ENCODE measurements around the gene TWIST2. TPM values are rescaled to one million over a fixed set of nuclear protein-coding genes. Genes with fewer than 3 reads are reported as not detected.

TWIST2 gene
- total RNA-seq, 1 donor from 2014 or later, result not detected

DNA sequence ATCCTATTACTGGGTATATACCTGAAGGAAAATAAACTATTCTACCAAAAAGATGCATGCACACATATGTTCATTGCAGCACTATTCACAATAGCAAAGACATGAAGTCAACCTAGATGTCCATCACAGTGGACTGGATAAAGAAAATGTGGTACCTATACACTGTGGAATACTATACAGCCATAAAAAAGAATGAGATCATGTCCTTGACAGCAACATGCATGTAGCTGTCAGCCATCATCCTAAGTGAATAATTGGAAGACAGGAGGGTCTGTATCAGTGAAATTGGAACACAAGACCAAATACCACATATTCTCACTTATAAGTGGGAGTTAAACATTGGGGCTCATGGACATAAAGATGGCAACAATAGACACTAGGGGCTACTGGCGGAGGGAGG lies 27.7 kb upstream of the TWIST2 start:
- Mint-ChIP-seq H3K27me3 (no peaks in the 10 kb centered on the region), H3K4me1 (no peaks in the 10 kb centered on the region), H3K27ac (no peak overlapping the region), H3K4me3 (no peak overlapping the region), H3K9me3 (peaks cover 9% of the 10 kb centered on the region), H3K36me3 (ENCODE audit: low read depth) (no peaks in the 10 kb centered on the region)
- no peak for DNase-seq
- intact Hi-C loops (cut with micrococcal nuclease), result no loop called here

DNA sequence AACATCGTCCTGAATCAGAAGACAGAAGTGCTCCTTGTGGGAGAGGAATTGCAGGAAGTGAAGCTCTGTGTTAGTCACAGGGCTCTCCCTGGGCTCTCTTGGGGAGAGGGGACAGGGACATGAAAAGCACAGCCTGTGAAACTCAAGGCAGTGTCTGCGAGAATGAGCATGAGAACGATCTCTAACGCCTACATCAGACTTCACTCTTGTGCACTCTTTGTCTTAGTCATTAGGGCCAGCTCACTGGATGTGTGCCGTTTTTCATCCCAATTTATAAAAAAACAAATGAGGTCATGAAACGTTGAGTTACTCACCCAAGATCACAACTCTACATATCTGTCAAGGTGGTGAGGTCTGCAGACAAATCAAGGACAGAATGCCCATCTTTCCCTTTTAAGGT lies 27.0 kb upstream of the TWIST2 start:
- intact Hi-C loops (cut with micrococcal nuclease), result no loop called here
- Mint-ChIP-seq H3K4me3 (no peak overlapping the region), H3K36me3 (ENCODE audit: low read depth) (no peaks in the 10 kb centered on the region), H3K4me1 (peaks cover 4% of the 10 kb centered on the region), H3K27ac (no peak overlapping the region), H3K9me3 (peaks cover 9% of the 10 kb centered on the region), H3K27me3 (peaks cover 4% of the 10 kb centered on the region)
- no peak for DNase-seq

DNA sequence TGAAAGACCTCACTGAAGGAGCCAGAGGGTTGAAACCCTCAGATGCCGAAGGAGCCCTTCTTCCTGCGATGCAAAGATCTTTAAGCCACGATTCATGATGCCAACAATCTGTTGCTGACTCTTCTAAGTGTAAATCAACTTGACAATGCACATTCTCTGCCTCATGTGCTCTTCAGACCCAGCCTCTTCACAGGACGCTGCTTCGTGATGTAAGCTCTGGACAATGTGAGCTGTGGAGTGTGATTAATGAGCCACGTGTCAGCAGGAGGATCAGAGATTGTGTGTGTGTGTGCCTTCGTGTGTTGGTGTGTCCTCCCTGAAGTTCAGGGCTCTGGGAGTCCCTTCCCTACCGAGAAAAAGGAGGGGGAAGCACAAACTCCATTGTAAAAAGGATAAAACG lies 26.5 kb upstream of the TWIST2 start:
- H3K9me3 Mint-ChIP-seq, result peaks cover 9% of the 10 kb centered on the region
- H3K4me3 Mint-ChIP-seq, result no peak overlapping the region
- DNase-seq, result no peak
- no peaks in the 10 kb centered on the region for H3K36me3 Mint-ChIP-seq (ENCODE audit: low read depth)
- H3K27me3 Mint-ChIP-seq, result peaks cover 7% of the 10 kb centered on the region
- H3K4me1 Mint-ChIP-seq, result peaks cover 4% of the 10 kb centered on the region
- no peak overlapping the region for H3K27ac Mint-ChIP-seq
- intact Hi-C loops (cut with micrococcal nuclease), result no loop called here

DNA sequence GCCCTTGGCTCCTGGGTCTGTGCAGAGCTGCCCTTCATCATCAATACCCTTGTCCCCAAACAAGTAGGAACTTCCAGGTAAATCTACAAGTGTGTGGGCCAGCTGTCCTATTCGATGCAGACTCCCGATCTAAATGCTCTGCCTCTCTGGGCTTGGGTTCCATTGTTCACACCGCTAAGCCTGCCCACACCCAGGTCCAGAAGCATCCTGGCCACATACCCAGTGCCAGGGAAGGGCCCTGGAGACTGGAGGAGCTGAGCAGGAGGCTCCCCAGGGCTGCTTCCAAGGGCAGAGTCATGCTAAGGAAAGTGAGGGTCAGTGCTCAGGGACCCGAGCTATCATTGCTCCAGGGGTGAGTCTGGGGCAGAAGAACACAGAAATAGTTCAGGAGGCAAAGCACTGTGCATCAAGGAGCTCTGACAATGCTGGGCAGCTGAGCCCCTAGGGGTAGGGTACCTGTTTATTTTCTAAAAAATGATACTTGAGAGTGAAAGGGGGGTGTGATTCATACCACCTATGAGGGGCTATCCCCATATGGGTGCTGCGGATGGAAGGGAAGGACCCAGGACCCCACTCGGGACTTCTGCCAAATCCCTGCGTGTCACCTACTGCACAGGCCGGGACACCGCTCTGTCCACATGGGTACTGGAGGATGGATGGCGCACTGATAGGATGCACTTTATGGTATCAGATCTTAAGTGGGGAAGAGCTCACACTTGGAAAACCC lies 25.8 kb upstream of the TWIST2 start:
- DNase-seq, result no peak
- Mint-ChIP-seq H3K27me3 (peaks cover 10% of the 10 kb centered on the region), H3K4me1 (peaks cover 4% of the 10 kb centered on the region), H3K27ac (no peak overlapping the region), H3K4me3 (no peak overlapping the region), H3K36me3 (ENCODE audit: low read depth) (no peaks in the 10 kb centered on the region), H3K9me3 (peaks cover 9% of the 10 kb centered on the region)
- intact Hi-C loops (cut with micrococcal nuclease), result no loop called here

DNA sequence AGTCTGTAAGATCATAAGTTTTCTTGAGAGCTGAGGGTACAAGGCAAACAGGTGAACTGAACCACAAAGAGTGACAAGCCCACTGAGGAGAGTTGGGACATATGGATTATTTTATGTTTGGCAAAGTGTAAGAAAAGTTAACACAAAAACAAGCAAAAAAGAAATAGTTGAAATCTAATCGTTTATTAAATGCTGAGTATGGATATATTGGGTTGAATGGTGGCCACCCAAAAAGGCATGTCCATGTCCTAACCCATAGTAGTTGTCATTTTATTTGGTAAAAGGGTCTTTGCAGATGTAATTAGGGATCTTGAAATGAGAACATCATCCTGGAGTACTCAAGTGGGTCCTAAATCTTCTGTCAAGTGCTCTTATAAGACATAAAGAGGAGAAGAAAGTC lies 24.9 kb upstream of the TWIST2 start:
- no peak overlapping the region for H3K27ac Mint-ChIP-seq
- no peak for DNase-seq
- peaks cover 10% of the 10 kb centered on the region for H3K27me3 Mint-ChIP-seq
- H3K9me3 Mint-ChIP-seq, result peaks cover 9% of the 10 kb centered on the region
- intact Hi-C loops (cut with micrococcal nuclease), result no loop called here
- peaks cover 4% of the 10 kb centered on the region for H3K4me1 Mint-ChIP-seq
- H3K36me3 Mint-ChIP-seq (ENCODE audit: low read depth), result no peaks in the 10 kb centered on the region
- H3K4me3 Mint-ChIP-seq, result no peak overlapping the region

DNA sequence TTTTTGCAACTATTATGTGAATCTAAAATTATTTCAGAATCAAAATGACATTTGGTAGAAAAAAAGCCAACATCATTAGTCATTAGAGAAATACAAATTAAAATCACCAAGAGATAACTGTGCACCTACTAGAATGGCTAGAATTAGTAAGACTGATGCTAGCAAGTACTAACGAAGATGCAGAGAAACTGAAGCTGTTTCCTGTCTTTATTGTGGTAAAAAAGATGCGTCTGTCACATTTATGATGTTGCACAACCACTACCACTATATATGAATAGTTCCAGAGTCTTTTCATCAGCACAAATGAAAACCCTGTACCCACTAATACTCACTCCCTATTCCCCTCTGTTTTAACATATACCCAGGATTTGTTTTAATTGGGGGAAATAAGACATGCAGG lies 16.7 kb upstream of the TWIST2 start:
- Mint-ChIP-seq H3K27ac (no peak overlapping the region), H3K36me3 (ENCODE audit: low read depth) (no peaks in the 10 kb centered on the region), H3K4me3 (no peak overlapping the region), H3K27me3 (peaks cover 36% of the 10 kb centered on the region), H3K9me3 (no peaks in the 10 kb centered on the region), H3K4me1 (no peaks in the 10 kb centered on the region)
- intact Hi-C loops (cut with micrococcal nuclease), result no loop called here
- no peak for DNase-seq

DNA sequence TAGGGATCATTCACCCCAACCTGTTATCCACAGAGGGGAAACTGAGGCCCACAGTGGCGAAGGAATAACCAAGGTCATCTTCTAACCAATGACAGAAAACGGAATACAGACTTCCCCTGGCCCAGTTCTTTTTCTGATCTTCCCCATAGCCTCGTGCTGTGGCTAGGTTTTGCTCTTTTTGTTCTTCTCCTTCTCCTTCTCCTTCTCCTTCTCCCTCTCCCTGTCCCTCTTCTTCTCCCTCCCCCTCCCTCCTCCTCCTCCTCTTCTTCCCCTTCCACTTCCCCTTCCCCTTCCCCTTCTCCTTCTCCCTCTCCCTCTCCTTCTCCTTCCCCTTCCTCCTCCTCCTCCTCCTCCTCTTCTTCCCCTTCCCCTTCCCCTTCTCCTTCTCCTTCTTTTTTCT lies 12.9 kb upstream of the TWIST2 start:
- intact Hi-C loops (cut with micrococcal nuclease), result no loop called here
- Mint-ChIP-seq H3K4me1 (no peaks in the 10 kb centered on the region), H3K27me3 (peaks cover 23% of the 10 kb centered on the region), H3K36me3 (ENCODE audit: low read depth) (no peaks in the 10 kb centered on the region), H3K4me3 (no peak overlapping the region), H3K9me3 (no peaks in the 10 kb centered on the region), H3K27ac (no peak overlapping the region)
- DNase-seq, result no peak

DNA sequence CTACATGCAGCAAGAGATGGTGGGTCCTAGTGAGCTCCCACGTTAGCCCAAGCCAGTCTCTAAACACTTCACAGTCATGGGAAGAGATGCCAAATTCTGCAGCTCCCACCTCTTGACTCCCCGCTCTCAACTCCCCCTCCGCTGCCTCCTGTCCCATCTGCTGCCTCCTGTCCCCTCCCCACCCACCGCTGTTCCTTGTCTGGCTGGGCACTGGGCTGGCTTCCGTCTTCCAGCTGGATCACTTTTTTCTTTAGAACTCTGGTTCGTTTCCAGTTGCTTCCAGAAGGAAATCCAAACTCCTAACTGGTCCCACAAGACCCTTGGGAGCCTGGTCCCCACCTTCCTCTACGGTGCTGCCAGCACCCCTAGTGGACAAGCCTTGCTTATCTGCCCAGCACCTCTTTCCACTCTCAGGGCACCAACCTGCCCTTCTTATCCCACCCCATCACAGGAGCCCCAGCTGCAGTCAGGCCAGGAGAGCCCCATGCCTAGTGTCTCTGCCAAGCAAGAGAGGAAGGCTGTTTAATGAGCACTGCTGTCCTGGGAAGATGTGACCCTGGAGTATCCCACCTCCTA lies 12.1 kb upstream of the TWIST2 start:
- H3K27me3 Mint-ChIP-seq, result peaks cover 18% of the 10 kb centered on the region
- no peaks in the 10 kb centered on the region for H3K36me3 Mint-ChIP-seq (ENCODE audit: low read depth)
- no peaks in the 10 kb centered on the region for H3K9me3 Mint-ChIP-seq
- H3K4me1 Mint-ChIP-seq, result no peaks in the 10 kb centered on the region
- no peak overlapping the region for H3K27ac Mint-ChIP-seq
- intact Hi-C loops (cut with micrococcal nuclease), result no loop called here
- H3K4me3 Mint-ChIP-seq, result no peak overlapping the region
- no peak for DNase-seq

DNA sequence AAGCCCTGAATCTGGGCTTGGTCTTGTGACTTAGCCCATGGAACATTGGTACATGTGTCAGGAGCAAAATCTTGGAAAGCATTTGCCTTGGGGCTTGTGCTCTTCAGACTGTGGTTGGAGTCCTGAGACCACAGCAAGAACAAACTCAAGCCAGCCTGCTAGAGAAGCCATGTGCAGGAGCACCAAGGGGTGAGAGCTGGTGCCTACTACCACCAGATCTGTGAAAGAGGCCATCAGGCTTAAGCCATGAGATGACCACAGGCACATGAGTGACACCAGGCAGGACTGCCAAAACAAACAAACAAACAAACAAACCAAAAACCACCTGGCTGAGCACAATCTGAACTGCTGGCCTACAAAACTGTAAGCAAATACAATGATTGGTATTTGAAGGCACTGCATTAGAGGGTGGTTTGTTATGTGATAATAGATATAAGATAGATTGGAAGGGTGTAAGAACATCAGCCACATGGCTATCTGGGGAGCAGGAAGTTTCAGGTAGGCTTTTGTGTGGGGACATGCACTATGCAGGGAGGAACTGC lies 9.0 kb upstream of the TWIST2 start:
- no peak for DNase-seq
- H3K4me3 Mint-ChIP-seq, result no peak overlapping the region
- H3K27me3 Mint-ChIP-seq, result peaks cover 8% of the 10 kb centered on the region
- H3K9me3 Mint-ChIP-seq, result no peaks in the 10 kb centered on the region
- no peaks in the 10 kb centered on the region for H3K4me1 Mint-ChIP-seq
- intact Hi-C loops (cut with micrococcal nuclease), result no loop called here
- H3K36me3 Mint-ChIP-seq (ENCODE audit: low read depth), result no peaks in the 10 kb centered on the region
- H3K27ac Mint-ChIP-seq, result no peak overlapping the region

DNA sequence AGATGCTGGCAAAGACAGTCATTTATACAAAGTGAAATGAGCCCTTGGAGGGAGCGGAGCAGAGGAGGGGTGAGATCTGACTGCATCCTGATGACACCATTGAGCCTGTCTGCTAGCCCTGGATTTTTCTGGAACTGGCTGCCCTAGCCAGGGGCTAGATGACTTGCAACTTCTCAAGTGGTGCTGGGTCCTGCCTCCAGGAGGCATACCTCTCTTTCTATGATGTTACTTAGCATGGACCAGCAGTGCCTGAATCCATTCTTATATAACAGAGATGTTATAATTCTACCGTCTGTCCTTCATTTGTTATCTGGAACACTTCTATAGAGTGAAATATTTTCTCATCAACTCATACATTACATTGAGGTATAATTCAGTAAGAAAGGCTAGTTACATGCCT lies 8.5 kb upstream of the TWIST2 start:
- Mint-ChIP-seq H3K27ac (no peak overlapping the region), H3K27me3 (peaks cover 13% of the 10 kb centered on the region), H3K9me3 (no peaks in the 10 kb centered on the region), H3K4me3 (no peak overlapping the region), H3K4me1 (no peaks in the 10 kb centered on the region), H3K36me3 (ENCODE audit: low read depth) (no peaks in the 10 kb centered on the region)
- DNase-seq, result no peak
- intact Hi-C loops (cut with micrococcal nuclease), result no loop called here

DNA sequence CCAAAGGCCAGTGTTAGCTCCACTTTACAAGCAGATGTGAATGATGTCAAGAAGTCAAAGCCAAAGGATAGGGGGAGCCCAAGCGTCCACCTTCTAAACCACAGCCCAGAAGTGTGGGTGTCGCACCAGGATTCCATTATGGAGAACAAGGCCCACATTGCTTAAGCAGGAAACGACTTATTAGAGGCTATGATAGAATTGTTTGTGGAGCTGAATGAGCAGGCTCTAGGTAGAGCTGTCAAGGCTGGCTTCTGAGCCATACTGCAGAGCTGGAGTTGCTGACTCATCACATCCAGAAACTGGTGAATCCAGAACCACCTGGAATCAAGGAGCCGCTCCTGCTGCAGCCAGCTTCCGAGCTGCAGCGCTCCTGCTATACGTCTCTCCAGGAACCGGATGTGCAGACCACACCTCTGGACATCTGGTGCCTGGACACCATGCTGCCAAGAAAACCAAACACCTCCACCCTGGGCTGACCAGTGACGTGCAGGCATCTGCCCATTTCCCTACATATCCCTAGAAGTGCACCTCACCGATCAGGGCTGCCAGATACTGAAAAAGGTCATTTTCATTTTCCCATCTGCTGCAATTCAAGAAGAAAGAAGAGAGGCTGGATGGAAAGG lies 6.2 kb upstream of the TWIST2 start:
- H3K27ac Mint-ChIP-seq, result no peak overlapping the region
- H3K27me3 Mint-ChIP-seq, result peaks cover 27% of the 10 kb centered on the region
- no peaks in the 10 kb centered on the region for H3K4me1 Mint-ChIP-seq
- intact Hi-C loops (cut with micrococcal nuclease), result no loop called here
- H3K36me3 Mint-ChIP-seq (ENCODE audit: low read depth), result no peaks in the 10 kb centered on the region
- H3K4me3 Mint-ChIP-seq, result no peak overlapping the region
- peak; percentile 30 for DNase-seq
- no peaks in the 10 kb centered on the region for H3K9me3 Mint-ChIP-seq

DNA sequence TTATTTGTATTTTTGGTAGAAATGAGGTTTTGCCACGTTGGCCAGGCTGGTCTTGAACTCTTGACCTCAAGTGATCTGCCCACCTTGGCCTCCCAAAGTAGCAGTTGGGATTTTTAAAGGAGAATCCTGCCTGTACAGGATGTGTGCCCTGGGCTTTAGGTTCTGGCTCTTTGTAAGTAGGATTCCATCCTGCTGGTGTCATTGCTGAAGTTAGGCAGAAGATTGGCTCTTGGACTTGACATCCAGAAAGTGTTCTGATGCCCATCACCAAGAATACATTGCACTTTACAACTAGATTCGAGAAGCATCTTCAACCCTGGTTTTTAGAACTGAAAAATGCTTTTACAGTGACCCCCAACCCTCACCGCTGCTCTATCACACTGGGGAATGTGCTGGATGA lies 4.4 kb upstream of the TWIST2 start:
- Mint-ChIP-seq H3K27me3 (peaks cover 27% of the 10 kb centered on the region), H3K4me1 (no peaks in the 10 kb centered on the region), H3K36me3 (ENCODE audit: low read depth) (no peaks in the 10 kb centered on the region), H3K4me3 (no peak overlapping the region), H3K27ac (no peak overlapping the region), H3K9me3 (no peaks in the 10 kb centered on the region)
- peak; percentile 34 for DNase-seq
- intact Hi-C loops (cut with micrococcal nuclease), result no loop called here

DNA sequence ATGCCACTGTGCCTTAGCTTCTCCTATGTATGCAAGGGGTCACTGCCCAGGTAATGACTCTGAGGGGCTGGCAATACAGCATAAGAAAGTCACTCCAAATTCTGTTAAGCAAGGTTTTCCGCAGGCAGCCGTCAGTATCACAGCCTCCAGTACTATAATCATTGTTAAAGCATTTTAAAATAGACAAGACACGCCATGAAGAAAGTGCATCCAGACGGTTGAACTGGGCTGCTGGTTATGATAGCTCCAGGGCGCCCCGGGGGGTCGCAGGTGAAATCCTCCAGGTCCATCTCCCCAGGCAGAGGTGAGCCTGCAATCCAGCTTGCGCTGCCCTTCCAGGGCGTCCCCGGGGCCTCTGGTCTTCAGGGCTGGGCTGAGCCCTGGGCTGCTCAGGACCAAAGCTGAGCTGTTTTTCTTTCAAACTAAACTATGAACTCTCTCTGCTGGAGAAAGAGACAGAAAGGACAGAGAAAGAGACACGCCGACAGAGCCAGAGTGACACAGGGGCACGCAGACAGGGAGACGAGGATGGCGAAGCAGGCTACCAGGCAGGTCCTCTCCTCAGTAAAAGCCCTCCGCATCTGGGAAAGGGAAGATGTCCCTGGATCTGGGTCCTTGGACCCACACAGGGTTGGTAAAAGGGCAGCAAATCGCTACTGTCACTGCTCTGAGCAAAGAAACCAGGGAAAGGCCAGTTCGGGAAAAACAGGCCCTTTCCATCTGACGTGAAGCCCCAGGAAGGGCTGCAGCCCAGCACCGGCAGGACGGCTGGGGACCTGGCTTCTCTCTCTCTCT lies 2.1 kb upstream of the TWIST2 start:
- Mint-ChIP-seq H3K4me1 (no peaks in the 10 kb centered on the region), H3K27ac (no peak overlapping the region), H3K4me3 (no peak overlapping the region), H3K9me3 (no peaks in the 10 kb centered on the region), H3K27me3 (peaks cover 40% of the 10 kb centered on the region), H3K36me3 (ENCODE audit: low read depth) (no peaks in the 10 kb centered on the region)
- DNase-seq, result no peak
- intact Hi-C loops (cut with micrococcal nuclease), result no loop called here

DNA sequence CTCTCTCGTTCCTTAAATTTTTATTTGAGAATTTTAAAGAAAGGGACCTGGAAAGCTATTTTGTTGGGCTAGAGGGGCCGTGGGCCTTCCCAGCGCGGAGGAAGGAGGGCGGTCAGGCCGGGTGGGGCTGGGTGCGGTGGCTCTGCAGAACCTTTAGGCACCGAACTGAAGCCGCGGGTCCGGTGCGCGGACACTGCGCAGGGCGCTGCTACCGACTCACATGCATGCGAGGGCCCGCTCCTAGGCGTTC lies 1.6 kb upstream of the TWIST2 start:
- no peak for DNase-seq
- peaks cover 45% of the 10 kb centered on the region for H3K27me3 Mint-ChIP-seq
- no peak overlapping the region for H3K4me3 Mint-ChIP-seq

More for the DNA sequence above, 1.6 kb upstream of the TWIST2 start:
- no peaks in the 10 kb centered on the region for H3K9me3 Mint-ChIP-seq
- no peaks in the 10 kb centered on the region for H3K36me3 Mint-ChIP-seq (ENCODE audit: low read depth)
- no peaks in the 10 kb centered on the region for H3K4me1 Mint-ChIP-seq
- H3K27ac Mint-ChIP-seq, result no peak overlapping the region
- intact Hi-C loops (cut with micrococcal nuclease), result no loop called here

Measured in activated CD4-positive, alpha-beta T cell treated with anti-CD3 and anti-CD28 coated beads, Interleukin-2, amount 10 ng/mL, durations not matched to agents 24 days and 14 days (primary cell).